GM21723 (cell line): ENCODE measurements around the gene CRYBA4.

Experiments used
- ATAC-seq: cut with Tn5 transposase; IDR thresholded peaks from one replicate; pipeline ENCODE4 v1.9.1; 2021; ENCODE audit warnings: mild to moderate bottlenecking, moderate library complexity; ENCODE audit not compliant: unreplicated experiment

Gene CRYBA4

DNA sequence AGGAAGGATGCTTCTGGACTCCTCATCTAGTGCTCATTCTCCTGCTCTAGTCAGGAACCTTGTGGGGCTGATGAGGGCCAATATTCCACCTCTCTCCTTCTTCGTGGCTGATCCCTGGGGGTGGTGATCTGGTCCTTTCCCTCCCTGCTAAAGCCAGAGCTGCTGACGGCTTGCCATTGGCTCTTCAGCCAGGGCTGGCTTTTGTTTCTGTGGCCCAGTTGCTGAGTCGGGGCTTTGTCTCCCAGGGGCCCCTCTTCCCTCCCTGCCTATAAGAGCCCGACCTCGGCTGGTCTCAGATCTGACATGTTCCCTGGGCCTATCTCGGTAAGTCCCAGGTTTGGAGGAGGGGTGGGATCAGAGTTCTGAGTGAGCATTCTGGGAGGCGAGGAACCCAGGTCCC lies at the start of gene CRYBA4:
CRYBA4 (plus strand) TSS at position 301 of the 400 bp plus-strand sequence. CDS start 634 bp downstream, outside the sequence.
- no peak for ATAC-seq

DNA sequence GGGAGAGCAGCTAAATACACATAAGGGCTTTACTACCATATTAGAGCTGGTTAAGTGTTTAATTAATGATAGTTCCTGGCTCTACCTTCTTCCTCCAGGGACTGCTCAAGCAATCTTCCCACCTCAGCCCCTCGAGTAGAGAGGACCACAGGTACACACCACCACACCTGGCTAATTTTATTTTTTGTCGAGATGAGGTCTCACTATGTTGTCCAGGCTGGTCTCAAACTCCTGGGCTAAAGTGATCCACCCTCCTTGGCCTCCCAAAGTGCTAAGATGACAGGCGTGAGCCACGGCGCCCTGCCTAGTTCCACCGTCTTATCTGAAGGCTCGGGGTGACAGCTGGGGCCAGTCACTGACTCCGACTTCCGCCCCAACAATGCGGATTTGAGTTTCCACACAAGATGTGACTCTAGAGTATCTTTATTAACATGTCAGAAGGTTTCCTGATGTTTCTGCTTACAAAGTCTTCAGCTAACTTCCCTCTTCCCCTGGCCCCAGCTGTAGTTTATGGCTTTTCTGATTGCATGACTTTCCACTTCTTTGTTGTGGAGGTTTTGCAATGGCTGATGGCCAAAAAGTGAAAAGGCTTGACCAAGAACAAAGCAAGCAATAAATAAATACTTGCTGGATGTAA lies 48.6 kb upstream of the CRYBA4 start:
- no peak for ATAC-seq

DNA sequence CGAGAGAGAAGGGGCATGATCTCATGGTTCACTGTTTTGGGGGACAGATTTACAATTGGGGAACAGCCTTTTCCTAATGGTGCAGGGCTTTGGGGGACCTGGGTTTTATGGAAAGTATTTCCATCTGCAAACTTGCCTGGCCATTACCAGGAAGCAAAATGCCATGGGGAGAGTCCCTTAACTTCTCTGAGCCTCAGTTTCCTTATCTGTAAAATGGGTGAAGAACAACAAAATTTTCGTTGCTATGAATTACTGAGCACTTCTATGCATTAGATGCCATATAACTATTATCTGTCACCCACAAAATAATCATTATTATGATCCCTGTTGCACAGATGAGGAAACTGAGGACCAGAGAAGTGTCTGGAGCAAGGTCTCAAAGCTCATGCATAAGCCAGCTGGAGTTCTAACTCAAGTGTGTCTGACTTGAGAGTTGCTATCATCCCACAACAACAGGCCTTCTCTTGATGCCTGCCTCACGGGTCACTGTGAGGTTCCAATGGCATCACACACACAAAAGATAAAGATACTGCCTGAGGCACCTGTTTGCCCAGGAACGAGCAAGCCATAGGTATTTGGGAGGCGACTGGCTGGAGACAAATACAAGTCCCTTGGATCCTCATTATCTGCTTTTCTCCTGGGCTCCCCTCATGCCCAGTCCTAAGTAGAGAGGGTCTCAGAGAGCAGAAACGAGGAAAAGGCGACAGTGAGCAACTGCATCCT lies 47.6 kb upstream of the CRYBA4 start:
- ATAC-seq, result no peak

DNA sequence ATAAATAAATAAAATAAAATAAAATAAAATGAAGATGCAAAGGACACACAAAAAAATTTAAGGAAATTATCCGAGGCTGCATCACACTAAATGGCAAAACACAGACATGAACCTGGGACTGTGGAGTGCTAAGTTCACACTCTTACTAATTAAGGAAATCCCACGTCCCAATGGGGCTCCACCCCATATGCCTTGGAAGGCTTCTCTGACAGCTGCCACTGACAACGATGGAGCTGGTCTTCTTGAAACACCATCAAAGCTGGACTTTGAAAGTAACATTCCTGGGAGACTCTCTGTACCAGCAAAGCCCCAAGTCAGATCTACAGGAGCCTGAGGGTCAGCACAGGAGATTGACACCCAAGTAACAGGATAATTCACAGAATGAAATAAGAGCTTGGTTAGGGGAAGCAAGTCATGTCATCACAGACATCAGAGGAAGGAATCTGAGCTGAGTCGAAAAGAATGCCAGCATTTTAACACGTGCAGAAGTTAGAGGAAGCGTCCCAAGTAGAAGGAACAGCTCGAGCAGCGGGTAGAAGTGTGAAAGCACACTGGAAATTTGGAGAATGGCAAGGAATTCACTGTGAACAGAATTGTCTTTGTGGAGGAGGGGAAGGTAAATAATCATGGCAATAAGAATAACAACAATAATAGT lies 45.6 kb upstream of the CRYBA4 start:
- no peak for ATAC-seq

DNA sequence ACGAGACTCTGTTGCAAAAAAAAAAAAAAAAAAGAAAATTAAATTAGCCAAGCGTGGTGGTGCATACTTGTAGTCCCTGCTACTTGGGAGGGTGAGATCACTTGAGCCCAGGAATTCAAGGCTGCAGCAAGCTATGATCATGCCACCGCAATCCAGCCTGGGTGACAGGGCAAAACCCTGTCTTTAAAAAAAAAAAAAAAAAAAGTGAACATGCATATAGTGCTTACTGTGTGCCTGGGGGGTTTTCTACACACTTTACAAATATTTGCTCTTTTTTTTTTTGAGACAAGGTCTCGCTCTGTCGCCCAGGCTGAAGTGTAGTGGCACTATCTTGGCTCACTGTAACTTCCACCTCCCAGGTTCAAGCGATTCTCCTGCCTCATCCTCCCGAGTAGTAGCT lies 44.7 kb upstream of the CRYBA4 start:
- no peak for ATAC-seq

DNA sequence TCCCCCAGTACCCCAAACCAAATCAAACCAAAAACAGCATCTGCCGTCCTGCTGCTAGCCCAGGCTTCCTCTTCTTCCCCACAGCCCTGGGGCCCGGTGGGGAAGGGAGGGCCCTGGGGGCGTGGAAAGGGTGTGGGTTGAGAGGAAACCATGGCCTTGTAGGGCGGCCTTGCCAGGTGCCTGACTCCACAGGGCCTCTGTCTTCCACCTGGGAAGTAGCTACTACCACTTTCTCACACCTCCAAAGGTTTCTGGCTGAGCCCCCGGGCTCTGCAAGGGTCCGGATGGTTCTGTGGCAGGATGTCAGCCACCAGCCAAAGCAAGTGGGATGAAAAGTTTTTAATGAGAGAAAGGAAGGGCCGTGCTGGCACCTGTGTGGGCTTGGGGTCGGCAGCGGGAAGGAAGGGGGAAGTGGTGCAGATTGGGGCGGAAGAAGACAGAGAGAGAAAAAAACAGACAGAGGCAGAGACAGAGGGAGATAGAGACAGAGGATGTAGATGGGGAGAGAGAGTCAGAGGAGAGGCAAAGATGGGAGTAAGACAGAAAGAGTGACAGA lies 42.4 kb upstream of the CRYBA4 start:
- peak; percentile 84 for ATAC-seq

DNA sequence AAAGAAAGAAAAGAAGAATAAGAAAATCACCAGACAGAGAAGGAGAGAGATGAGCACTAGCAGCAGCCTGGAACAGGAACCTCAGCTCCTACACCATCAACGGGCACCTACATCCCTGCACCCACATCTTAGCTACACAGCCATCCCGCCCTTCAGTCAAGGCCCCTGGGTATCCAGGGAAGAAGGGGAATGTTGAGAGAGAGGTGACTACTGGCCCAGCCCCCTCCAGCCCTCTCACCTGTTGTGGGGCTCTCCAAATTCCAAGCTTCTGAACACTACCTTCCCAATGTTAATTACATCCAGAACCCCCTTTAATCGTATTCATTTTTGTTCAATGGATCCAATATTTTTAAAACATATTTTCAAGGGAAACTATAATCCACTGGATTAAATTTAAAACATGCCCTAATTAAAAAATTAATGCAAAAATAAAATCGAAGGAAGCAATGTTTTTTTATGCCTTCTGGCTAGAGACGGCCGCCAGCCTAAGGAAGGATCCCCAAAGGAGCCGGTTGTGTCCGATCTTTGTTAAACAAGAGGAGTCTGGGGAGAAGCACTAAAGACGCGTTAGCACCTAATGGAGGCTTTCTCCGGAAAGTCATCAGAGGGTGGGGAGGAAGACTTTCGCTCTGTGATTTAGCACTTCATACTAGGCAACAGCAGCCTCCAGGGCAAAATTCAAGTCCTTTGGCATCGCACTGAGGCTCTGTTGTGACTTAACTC lies 41.4 kb upstream of the CRYBA4 start:
- ATAC-seq, result no peak

DNA sequence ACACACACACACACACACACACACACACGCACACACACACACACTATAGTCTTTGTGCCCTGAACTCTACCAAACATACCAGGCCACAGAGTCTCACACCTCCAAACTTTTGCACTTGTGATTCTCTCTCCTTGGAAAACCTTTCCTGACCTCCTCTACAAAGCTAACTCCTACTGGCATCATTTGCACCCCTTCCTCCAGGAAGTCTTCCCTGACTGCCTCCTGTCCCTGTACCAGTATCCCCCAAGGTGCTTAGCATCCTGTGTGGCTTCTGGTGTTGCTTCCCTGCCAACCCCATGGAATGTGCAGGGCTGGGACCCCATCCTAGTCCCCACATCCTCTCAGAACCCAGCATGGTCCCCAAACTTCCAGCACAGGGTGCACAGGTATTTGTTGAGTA lies 40.7 kb upstream of the CRYBA4 start:
- no peak for ATAC-seq

DNA sequence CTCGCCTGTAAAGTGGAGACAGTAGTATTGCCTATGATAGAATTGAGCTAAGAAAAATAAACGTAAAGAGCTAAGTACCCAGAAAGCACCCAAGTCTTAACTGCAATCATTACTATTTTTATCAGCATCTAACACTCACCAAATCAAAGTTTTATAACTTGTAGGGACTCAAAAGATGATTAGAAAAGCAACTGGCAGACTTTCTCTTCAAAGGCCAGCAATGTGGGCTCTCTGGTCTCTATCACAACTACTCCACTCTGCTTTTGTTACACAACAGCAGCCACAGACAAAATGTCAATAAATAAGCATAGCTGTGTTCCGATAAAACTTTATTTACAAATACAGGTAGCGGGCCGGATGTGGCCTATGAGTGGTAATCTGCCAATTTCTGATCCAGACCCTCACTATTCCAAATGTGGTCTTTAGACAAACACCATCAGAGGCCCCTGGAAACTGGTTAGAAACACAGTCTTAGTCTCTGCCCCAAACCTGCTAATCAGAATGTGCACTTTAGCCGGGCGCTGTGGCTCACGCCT lies 40.1 kb upstream of the CRYBA4 start:
- no peak for ATAC-seq

DNA sequence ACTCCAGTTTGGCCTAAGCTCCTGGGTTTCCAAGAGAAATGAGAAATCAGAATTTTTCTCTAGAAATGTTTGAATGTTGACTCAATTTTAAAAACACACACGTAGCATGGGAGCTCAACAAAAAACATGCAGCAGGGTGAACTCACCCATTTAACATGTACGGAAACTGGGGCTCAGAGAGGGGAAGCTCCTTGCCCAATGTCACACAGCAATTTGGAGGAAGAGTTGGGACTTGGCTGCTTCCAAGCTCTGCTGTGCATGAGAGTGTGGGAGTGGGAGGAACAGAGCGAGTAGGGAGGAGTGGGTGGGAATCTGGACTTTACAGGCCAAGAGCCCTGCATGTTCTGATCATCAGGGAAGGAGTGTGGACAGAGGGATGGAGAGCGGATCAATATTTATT lies 37.8 kb upstream of the CRYBA4 start:
- ATAC-seq, result no peak

DNA sequence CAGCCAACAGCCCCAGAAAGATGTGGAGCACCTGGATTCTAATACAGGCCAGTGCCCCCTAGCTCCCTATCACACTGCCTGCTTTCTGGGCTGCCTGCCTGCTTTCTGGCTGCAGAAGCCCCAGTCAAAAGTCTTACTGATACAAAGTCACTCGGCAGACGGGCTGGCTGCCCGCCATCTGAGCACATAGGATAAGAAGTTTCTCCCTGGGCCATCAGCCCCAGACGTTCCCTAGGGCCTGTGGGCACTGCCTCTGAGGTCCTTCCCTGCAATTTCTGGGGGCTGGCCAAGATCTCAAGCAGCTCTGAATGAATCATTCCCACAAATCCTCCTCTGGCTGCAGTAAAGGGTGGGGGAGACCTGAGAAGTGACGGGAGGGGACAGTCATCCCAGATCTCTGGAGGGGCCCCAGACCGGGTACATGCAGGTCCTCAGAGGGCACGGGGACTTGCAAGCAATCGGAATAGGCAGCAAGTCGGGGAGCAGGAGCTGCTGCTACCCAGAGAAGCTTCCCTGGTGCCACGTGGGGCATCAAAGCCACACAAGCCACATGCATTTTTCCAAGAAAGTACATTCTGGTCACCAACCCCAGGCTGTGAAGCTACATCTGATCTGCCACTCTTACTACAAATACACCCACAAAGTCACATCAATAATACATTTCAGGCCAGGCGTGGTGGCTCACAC lies 36.5 kb upstream of the CRYBA4 start:
- no peak for ATAC-seq

DNA sequence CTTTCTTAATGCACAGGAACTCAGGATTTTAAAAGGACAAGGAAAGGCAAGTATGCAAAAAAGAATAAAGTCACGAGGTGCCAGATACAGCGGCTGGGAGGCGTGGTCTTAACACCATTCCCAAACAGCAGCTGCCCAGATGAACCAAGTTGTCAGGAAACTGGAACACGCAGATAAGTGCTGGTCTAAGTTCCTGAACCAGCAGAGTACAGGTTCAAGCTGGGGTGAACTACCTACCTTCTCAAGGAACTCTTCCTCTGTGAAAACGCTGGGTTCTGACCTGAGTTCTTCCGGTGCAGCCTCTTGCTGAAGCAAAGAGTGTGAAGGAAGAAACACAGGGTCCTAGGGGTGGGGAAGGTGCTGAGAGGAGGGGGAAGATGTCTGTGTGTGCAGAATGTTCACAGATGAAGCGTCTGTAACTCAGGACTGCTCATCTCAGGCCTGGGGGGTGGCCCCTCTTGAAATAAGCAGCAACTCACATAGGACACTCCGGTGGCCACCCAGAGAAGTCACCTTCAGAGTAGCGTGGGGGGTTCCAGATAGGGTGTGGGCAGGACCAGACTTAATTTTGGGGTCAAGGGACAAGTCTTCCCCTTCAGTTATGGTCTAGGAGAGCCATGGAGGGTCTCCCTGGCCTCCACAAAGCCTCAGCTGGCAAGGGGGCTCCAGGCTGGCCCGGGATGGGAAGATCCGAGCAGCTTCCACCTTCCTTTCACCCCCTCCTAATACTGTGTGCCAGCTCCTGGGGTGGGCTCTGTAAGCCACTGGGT lies 35.0 kb upstream of the CRYBA4 start:
- no peak for ATAC-seq

DNA sequence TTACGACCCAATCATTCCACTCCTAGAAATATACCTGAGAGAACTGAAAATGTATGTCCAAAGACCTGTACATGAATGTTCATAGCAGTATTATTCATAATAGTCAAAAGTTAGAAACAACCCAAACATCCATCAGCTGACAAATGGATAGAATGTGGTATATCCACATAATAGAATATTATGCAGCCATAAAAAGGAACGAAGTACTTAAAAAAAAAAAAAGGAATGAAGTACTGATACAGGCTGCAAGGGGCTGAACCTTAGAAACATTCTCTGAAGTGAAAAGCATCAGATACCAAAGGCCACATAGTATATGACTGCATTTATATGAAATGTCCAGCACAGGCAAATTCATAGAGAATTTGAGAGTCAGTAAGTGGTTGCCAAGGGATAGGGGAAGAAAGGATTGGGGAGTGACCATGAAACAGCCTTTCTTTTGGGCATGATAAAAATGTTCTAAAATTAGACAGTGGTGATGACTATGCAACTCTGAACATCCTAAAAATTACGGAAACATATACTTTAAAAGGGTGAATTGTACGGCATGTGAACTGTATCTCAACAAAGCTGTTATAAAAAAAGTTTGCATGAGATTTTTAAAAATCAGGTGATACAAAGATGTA lies 33.7 kb upstream of the CRYBA4 start:
- no peak for ATAC-seq

DNA sequence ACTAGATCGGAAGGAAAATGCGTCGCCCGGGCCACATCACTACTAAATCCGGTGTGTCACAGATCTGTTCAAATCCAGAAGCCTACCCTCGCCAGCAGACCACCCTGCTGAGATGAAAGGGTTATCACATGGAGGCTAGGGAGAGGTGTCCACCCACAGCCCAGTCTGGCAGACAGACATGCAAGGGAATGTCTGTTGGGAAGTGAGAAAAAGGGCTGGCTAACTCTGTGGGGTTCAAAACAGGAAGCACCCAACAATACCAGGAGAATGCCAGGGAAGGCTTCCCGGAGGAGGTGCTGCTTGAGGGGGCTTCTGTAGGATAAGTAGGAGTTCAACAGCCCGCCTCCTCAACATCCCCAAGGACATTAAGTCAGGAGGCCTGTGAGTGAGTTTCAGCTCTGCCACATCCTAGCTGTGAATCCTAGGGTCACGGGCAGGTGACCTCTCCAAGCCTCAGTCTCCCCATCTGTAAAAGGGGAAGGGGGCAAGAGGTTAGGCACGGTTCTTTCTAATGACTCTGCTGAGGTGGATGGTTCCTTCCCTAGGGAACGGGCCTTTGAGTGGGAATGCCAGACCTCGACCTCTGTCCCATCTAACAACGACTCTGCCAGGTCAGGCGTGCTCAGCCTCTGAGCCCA lies 32.9 kb upstream of the CRYBA4 start:
- ATAC-seq, result no peak

DNA sequence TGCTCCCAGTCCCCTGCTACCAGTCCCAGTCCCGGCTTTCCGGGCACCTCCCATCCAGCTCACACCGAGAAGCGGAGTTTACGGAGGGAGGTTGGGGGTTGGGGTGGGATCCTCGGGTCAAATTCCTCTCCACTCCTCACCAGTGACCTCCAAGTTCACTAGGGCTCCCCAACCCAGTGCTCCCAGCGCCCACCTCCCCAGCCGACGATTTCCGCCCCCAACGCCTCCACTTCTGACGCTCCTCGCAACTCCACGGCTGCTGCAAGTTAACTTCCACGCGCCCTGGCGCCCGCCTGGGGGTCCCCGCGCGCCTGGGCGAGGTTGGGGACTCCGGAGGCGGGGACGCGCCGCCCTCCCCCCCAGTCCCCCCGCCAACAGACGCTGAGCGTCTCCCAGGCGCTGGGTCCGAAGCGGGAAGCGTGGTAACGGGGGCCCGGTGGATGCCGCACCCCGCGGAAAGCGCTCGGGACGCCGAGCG lies 32.4 kb upstream of the CRYBA4 start:
- peak; percentile 17 for ATAC-seq

DNA sequence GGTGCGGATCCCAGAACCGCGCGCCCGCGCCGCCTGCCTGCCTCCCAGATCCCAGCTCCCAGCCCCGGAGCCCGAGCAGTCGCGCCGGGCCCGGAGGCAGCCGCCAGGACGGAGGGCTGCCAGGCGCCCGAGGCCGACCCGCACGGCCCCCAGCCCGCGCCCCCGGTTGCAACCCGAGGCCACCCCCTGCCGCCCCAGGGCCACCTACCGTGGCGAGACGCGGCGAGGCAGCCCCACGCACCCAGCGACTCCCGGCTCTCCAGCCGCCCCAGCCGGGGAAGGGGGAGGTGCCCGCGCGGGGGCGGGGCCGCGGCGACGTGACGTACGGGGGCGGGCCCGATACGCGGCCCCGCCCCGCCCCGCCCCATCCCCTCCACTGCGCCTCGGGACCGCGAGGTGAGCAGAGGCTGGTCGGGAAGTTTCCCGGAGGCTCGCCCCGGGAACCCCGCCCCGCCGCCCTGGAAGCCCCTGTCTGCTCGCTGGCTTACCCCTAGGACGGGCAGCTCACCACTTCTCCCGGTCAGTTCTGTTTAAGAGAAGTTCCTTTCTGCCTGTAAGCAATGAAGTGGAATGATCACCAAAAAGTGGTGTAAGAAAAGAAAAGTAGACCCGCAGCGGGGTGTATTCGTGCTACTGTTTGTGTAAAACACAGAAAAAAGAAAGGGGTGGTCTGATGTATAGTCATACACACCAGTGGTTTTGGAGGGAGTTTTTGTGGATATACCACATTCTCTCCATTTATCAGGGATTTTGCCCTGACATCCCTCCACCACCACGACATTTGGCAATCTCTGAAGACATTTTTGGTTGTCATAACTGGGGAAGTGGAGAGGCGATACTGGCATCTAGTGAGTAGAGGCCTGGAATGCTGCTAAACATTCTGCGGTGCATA lies 31.7 kb upstream of the CRYBA4 start, which contains the start of gene TPST2:
TPST2 (minus strand) TSS at position 288 of the 892 bp plus-strand sequence. CDS start 48,502 bp downstream, outside the sequence.
- peak; percentile 54 for ATAC-seq

DNA sequence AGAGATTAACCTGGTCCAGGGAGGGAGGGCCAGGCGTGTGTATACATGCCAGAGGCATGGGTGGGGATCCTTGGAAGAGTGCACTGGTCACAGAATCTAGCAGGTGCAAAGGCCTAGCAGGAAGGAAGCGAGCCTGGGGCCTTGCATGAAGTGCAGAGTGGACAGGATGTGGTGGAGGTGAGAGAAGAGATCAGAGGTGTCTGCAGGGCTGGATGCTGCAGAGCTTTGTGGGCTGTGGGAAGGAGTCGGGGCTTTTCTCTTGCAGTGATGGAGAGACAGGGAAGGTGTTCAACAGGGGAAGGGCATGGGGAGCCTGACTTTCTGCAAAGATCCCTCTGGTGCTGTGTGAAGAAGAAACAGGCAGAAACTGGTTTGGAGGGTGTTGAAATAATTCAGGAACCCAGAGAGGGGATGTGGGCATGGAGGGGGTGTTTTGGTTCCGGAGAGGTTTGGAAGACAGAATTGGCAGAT lies 29.3 kb upstream of the CRYBA4 start:
- ATAC-seq, result peak; percentile 68
